GM19328 (cell line): Measurements from ENCODE around the gene MUC4.

ENCODE experiments used
- ATAC-seq: cut with Tn5 transposase; IDR thresholded peaks from one replicate; pipeline ENCODE4 v1.9.1; 2021; ENCODE audit warnings: mild to moderate bottlenecking, moderate library complexity; ENCODE audit not compliant: unreplicated experiment

Gene MUC4

GRCh38 chr3:195701042-195701915 is 110.5 kb downstream of the MUC4 start:
- no peak for ATAC-seq

GRCh38 chr3:195700319-195700718 is 111.4 kb downstream of the MUC4 start:
- no peak for ATAC-seq

GRCh38 chr3:195699860-195700259 is 111.9 kb downstream of the MUC4 start:
- ATAC-seq, result no peak

- ATAC-seq, result no peak
These were observed 112.3 kb downstream of the MUC4 start for GRCh38 chr3:195699388-195699771.

- no peak for ATAC-seq
These were observed 112.9 kb downstream of the MUC4 start for GRCh38 chr3:195698647-195699387.

- ATAC-seq, result no peak
These were observed 113.4 kb downstream of the MUC4 start for GRCh38 chr3:195698325-195698646.

GRCh38 chr3:195697582-195698324 is 114.0 kb downstream of the MUC4 start:
- no peak for ATAC-seq
